Spleen (tissue), 11 donors: ENCODE results near the gene MADD. TPM values are rescaled to one million over a fixed set of nuclear protein-coding genes. Genes with fewer than 3 reads are reported as not detected.

ENCODE experiments used
- DNase-seq: peaks from one replicate; pipeline ENCODE4 v3.0.0-alpha.2; 2020
- H3K27ac ChIP-seq, 8 donors: fragments of 200-600 bp; sonication (generic) in 7 of 8; 1 replicate in 4 of 8; 2 replicates in 4 of 8; pipeline versions ENCODE4 v1.5.0 to v1.8.0; 2016 to 2021; ENCODE audit warnings: inconsistent platforms in 4 of 8, mild to moderate bottlenecking in 4 of 8, moderate library complexity in 1 of 8
- H3K27me3 ChIP-seq, 7 donors: fragments of 200-600 bp; sonication (generic) in 6 of 7; replicated peaks in 1 of 7; 1 replicate in 4 of 7; 2 replicates in 3 of 7; pipeline versions ENCODE4 v1.5.0 to v1.8.0; 2016 to 2021; ENCODE audit warnings: inconsistent platforms in 3 of 7, mild to moderate bottlenecking in 1 of 7
- H3K36me3 ChIP-seq, 6 donors: fragments of 200-600 bp; sonication (generic) in 5 of 6; 1 replicate in 4 of 6; 2 replicates in 2 of 6; pipeline versions ENCODE4 v1.5.0 to v1.8.0; 2016 to 2021; ENCODE audit warnings: inconsistent platforms in 2 of 6
- H3K4me1 ChIP-seq, 6 donors: fragments of 200-600 bp; sonication (generic) in 5 of 6; 1 replicate in 3 of 6; 2 replicates in 3 of 6; pipeline versions ENCODE4 v1.5.0 to v1.8.0; 2016 to 2021; ENCODE audit warnings: inconsistent platforms in 3 of 6
- H3K4me3 ChIP-seq, 8 donors: fragments of 200-600 bp; sonication (generic) in 7 of 8; 1 replicate in 4 of 8; 2 replicates in 4 of 8; pipeline versions ENCODE4 v1.5.0 to v1.8.0; 2016 to 2021; ENCODE audit warnings: inconsistent platforms in 4 of 8, mild to moderate bottlenecking in 4 of 8, moderate library complexity in 2 of 8
- H3K9me3 ChIP-seq, 8 donors: fragments of 200-600 bp; sonication (generic) in 7 of 8; 1 replicate in 4 of 8; 2 replicates in 4 of 8; pipeline versions ENCODE4 v1.5.0 to v1.8.0; 2016 to 2021; ENCODE audit warnings: inconsistent platforms in 4 of 8
- CTCF ChIP-seq, 11 experiments: fragments of 200-600 bp in 7 of 11; fragments of 450-650 bp in 4 of 11; sonication (generic) in 4 of 11; IDR thresholded peaks in 8 of 11; conservative IDR thresholded peaks in 3 of 11; 1 replicate in 7 of 11; 2 replicates in 4 of 11; pipeline versions ENCODE4 v1.4.0 to v1.8.0; 2016 to 2021; ENCODE audit warnings: antibody characterized with exemption in 11 of 11, inconsistent platforms in 4 of 11, mild to moderate bottlenecking in 1 of 11
- POLR2A ChIP-seq, 3 donors: fragments of 450-650 bp; IDR thresholded peaks; one replicate each; pipeline ENCODE4 v1.5.1; 2017; ENCODE audit warnings: antibody characterized with exemption in 3 of 3, mild to moderate bottlenecking in 1 of 3
- POLR2AphosphoS5 ChIP-seq, 3 donors: sonication (generic); formaldehyde crosslinking; IDR thresholded peaks; one replicate each; pipeline ENCODE4 v1.5.1; 2017; ENCODE audit warnings: antibody characterized with exemption in 3 of 3
- WGBS, 5 donors: extraction: QIAGEN DNeasy Blood & Tissue Kit in 3 of 5; methylation state at CpG; one replicate each; pipeline versions ENCODE4 v1.1.5 to v1.1.7; 2013 to 2018; 5-methylcytosine and 5-hydroxymethylcytosine counted together
- intact Hi-C: fragments of 100-400 bp; cut with DNase I; formaldehyde crosslinking; loops from one replicate; pipeline ENCODE4 v1.15.0; 2023; ENCODE audit warnings: low total_unique reads
- polyA plus RNA-seq, 3 donors: library from polyadenylated mRNA; stranded (reverse); fragments of 200-250 nt; gene quantifications; one replicate each; pipeline ENCODE4 v1.2.1, GENCODE V29; 2013
- total RNA-seq, 7 donors: library from RNA; depleted of rRNA in 3 of 7; stranded (reverse); fragments of >200 nt in 3 of 7; fragmentation: NEBNext Ultra II Directional in 4 of 7; extraction: Animal tissue kit (Norgen Biotek cat#: 25700) in 4 of 7; gene quantifications; one replicate each; pipeline versions ENCODE4 v1.1.0 to v1.2.1, GENCODE V29; 2016 to 2021
- donor health status: healthy with polysubstance abuse.
- donor health status: DM: no; HTN: no; CAD: no; lungs with moderate emphysema.
- donor health status: DM: no; HTN: no; CAD: no.
- donor health status: Bipolar disorder and iron deficiency.
- donor health status: healthy.
- donor health status: DM: no; HTN: no; CAD: no.
- donor health status: DM: yes; HTN: yes; CAD: no.

Gene MADD
- total and polyA plus RNA-seq, 10 donors, result 15.7 to 82.4 (median 63.3) TPM

- intact Hi-C loops, result no loop called here
- 54 to 64% (median 61%) methylated on average over 12 of the region's 12 CpGs for WGBS, 5 donors
- DNase-seq, result no peak
- no peak for TF ChIP-seq CTCF (IDR thresholded peaks at IDR 0.05 in 8 of 11, conservative IDR thresholded peaks at IDR 0.05 in 3 of 11)
- no peak for TF ChIP-seq POLR2AphosphoS5 (IDR thresholded peaks at IDR 0.05)
- no peak for TF ChIP-seq POLR2A (IDR thresholded peaks at IDR 0.05)
- Histone ChIP-seq H3K27ac (no peak overlapping the region), H3K27me3 (no peaks in the 10 kb centered on the region), H3K9me3 (no peaks in the 10 kb centered on the region), H3K36me3 (peaks cover 0 to 88% (median 26%) of the 10 kb centered on the region in 6 donors), H3K4me1 (no peaks in the 10 kb centered on the region), H3K4me3 (no peak overlapping the region)
Measured at GRCh38 chr11:47234669-47235100, 35.2 kb upstream of the MADD start.

GRCh38 chr11:47235163-47235562, 34.8 kb upstream of the MADD start:
- Histone ChIP-seq H3K9me3 (no peaks in the 10 kb centered on the region), H3K4me1 (no peaks in the 10 kb centered on the region), H3K4me3 (no peak overlapping the region), H3K36me3 (peaks cover 0 to 88% (median 29%) of the 10 kb centered on the region in 6 donors), H3K27me3 (no peaks in the 10 kb centered on the region), H3K27ac (no peak overlapping the region)
- no peak for DNase-seq
- 93 to 98% (median 96%) methylated on average over 12 of the region's 12 CpGs for WGBS, 5 donors
- TF ChIP-seq POLR2A (IDR thresholded peaks at IDR 0.05), result no peak
- no peak for TF ChIP-seq CTCF (IDR thresholded peaks at IDR 0.05 in 8 of 11, conservative IDR thresholded peaks at IDR 0.05 in 3 of 11)
- TF ChIP-seq POLR2AphosphoS5 (IDR thresholded peaks at IDR 0.05), result peak in 2 of 3 donors; percentile 34 to 73
- intact Hi-C loops, result no loop called here

GRCh38 chr11:47236482-47236881, 33.5 kb upstream of the MADD start:
- H3K27me3 ChIP-seq, result no peaks in the 10 kb centered on the region
- no peak overlapping the region for H3K4me3 ChIP-seq
- H3K27ac ChIP-seq, result no peak overlapping the region
- no peaks in the 10 kb centered on the region for H3K4me1 ChIP-seq
- intact Hi-C loops, result no loop called here
- WGBS, 5 donors, result 83 to 93% (median 85%) methylated on average over 5 of the region's 5 CpGs
- H3K36me3 ChIP-seq, result peaks cover 0 to 90% (median 42%) of the 10 kb centered on the region in 6 donors
- DNase-seq, result no peak
- TF ChIP-seq POLR2AphosphoS5 (IDR thresholded peaks at IDR 0.05) (no peak), CTCF (IDR thresholded peaks at IDR 0.05 in 8 of 11, conservative IDR thresholded peaks at IDR 0.05 in 3 of 11) (no peak), POLR2A (IDR thresholded peaks at IDR 0.05) (no peak)
- H3K9me3 ChIP-seq, result no peaks in the 10 kb centered on the region

- TF ChIP-seq POLR2AphosphoS5 (IDR thresholded peaks at IDR 0.05), result peak in 2 of 3 donors; percentile 24 to 72
- TF ChIP-seq CTCF (IDR thresholded peaks at IDR 0.05 in 8 of 11, conservative IDR thresholded peaks at IDR 0.05 in 3 of 11), result no peak
- DNase-seq, result no peak
- 90 to 98% (median 93%) methylated on average over 9 to 10 of the region's 10 CpGs for WGBS, 5 donors
- intact Hi-C loops, result no loop called here
- Histone ChIP-seq H3K4me1 (no peaks in the 10 kb centered on the region), H3K9me3 (no peaks in the 10 kb centered on the region), H3K27me3 (no peaks in the 10 kb centered on the region), H3K27ac (peak overlapping the region in 1 of 8 donors; percentile 13), H3K4me3 (no peak overlapping the region), H3K36me3 (peaks cover 0 to 97% (median 71%) of the 10 kb centered on the region in 6 donors)
Measured at GRCh38 chr11:47239852-47240251, 30.1 kb upstream of the MADD start.
